ENCODE results near the gene MYBL2.

DNA sequence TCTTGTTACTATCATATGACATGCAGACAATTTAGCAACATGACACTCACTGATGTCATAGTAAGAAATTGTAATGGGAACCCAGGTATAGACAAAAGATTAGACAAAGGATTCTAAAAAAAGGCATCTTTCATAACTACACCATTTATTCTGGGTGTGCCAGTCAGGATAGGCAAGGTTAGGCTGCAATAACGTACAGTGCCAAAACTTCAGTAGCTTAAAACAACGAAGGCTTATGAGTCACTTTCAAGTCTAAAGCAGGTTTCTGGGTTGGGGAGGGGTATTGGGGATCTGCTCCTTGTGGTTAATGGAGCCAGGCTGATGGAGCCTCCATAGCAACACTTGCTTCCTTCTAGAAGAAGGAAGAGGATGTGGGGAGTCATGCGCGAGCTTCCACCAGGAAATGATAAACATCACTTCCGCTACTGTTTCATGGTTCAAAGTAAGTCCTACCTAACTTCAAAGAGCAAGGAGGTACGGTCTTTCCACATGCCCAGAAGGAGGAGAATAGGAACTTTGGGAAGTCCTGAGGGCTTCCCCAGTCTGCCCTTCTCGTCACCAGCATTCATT lies 61.9 kb downstream of the MYBL2 start:
- no peak for TF ChIP-seq POLR2A (IDR thresholded peaks at IDR 0.05; ENCODE audit: low read length)
- TF ChIP-seq GATA1 (IDR thresholded peaks at IDR 0.05; ENCODE audit: low read depth, low read length): no peak
